Neural cell (in vitro differentiated cells): ENCODE results near the gene RUVBL1.

Experiments used
- EP300 ChIP-seq: fragments of 450-650 bp; conservative IDR thresholded peaks from 2 replicates; pipeline ENCODE4 v1.6.1; 2014; ENCODE audit warnings: antibody characterized with exemption, mild to moderate bottlenecking, moderate library complexity; ENCODE audit not compliant: poor library complexity, severe bottlenecking
- TF ChIP-seq, protein P1 (sequence below): fragments of 450-650 bp; IDR thresholded peaks from 2 replicates; pipeline ENCODE4 v1.5.1; 2014; ENCODE audit warnings: antibody characterized with exemption, mild to moderate bottlenecking, moderate library complexity; ENCODE audit not compliant: poor library complexity, severe bottlenecking

DNA sequence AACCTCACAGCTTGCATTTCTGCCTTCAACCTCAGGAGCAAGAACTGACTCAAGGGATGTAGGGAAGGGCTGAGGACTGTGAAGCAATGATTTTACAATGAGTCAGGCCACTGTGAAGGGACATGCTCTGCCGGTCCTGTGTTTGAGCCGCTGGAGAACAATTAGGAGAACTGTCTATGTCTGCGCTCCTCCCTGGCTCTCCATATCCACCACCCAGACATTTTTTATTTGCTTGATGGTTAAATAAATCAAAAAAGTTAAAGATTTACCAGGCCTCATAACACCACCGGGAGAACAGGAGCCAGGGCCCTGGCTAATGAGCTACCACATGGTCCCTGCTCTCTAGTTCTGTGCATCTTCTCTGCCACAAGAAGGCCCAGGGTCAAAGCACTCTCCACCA, 41.8 kb downstream of the RUVBL1 start:
- TF ChIP-seq, protein P1, sequence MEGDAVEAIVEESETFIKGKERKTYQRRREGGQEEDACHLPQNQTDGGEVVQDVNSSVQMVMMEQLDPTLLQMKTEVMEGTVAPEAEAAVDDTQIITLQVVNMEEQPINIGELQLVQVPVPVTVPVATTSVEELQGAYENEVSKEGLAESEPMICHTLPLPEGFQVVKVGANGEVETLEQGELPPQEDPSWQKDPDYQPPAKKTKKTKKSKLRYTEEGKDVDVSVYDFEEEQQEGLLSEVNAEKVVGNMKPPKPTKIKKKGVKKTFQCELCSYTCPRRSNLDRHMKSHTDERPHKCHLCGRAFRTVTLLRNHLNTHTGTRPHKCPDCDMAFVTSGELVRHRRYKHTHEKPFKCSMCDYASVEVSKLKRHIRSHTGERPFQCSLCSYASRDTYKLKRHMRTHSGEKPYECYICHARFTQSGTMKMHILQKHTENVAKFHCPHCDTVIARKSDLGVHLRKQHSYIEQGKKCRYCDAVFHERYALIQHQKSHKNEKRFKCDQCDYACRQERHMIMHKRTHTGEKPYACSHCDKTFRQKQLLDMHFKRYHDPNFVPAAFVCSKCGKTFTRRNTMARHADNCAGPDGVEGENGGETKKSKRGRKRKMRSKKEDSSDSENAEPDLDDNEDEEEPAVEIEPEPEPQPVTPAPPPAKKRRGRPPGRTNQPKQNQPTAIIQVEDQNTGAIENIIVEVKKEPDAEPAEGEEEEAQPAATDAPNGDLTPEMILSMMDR, result no peak
- TF ChIP-seq EP300, result no peak
